NOMO-1 treated with dmso at 0.1 percent for 144 hours (cell line): ENCODE data around the gene TIMP3.
"Not testable (repeated sequence)": the region's sequence is repeated elsewhere in the genome, so short reads cannot be mapped to it uniquely, and the experiment has no call there.

Experiments used
- DNase-seq: peaks from one replicate; lab custom pipeline; 2025; ENCODE audit not compliant: unreplicated experiment; lab: John Stamatoyannopoulos, UW

Gene TIMP3

GRCh38 chr22:32801537-32802236 is at the start of gene TIMP3:
TIMP3 (plus strand) TSS chr22:32801705; CDS start chr22:32802002, 297 bp downstream.
- peak; percentile 39 for DNase-seq

- DNase-seq: no peak
Measured at GRCh38 chr22:32752326-32752725, 49.2 kb upstream of the TIMP3 start.

DNA sequence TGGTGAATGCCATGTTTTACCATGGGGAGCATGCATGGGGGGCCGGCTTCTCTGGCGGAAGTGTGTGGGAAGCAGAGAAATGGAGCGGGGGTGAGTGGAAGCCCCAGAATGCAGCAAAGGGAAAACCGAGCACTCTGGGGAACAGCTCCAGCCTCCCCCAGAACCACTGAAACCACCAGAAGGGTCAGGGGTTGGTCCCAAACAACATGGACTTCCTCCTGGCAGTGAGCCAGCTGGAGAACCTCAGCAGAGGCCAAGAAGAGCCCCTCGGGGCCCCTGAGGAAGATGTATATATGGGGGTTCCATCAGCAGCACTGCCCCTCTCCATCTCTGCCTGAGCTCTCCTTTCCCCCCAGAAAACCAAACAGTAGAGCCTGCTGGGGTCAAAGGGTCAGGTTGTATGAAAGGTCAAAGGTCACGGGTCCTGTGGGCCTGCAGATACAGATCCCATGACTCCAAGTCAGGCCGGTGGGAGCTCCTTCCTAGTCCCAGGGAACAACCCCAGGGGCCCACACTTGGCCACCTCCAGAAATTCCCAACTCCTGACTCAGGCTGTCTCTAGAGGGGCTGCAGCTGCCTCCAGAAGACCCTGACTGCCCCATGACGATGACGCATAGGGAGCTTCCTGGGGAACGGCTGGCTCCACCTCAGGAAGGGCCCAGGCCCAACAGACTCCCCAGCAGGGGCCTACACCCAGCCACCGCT is 48.5 kb upstream of the TIMP3 start:
- DNase-seq: no peak

DNA sequence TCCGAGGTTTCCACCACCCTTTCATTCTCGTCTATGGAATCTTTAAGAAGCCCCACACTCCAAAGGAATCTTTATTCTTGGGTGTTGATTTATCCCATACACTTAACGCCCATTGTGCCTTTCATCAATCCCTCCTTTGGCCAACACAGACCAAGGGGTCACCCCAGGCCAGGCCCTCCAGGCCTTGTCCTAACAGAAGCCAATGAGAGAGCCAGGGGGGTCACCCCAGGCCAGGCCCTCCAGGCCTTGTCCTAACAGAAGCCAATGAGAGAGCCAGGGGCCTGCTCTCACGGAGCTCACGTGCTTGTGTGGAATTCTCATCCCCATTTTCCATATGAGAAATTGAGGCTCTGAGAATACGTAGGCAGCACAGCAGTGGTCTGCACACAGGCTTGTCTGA is 47.9 kb upstream of the TIMP3 start:
- DNase-seq: no peak

DNA sequence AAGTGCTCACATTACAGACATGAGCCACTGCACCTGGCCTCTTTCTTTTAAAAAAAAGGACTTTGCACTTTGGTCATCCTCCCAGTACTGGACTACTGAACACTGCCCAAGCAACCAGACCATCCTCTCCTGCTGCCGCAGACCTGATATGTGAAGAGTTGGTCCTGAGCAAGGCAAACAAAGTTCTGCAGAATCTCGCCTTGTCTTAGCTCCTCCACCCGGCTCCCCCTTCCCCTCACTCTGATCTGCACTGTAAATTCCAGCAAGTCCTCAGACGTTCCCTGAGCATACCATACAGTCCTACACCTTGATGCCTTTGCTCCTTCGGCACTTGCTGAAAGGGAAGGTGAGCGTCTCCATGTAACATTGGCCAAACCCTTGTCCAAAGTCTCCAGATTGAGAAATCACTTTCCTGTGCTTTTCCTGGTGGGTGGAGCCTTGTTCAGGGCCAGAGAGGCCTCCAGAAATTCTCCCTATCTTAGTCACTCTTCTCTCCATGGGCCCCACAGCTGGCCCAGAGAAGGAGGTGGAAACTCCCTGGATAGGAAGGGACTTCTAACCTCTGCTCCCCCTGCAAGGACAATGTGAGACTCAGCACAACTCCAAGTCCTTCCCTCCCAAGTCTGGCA is 47.0 kb upstream of the TIMP3 start:
- DNase-seq: no peak

GRCh38 chr22:32757086-32757762 is 44.3 kb upstream of the TIMP3 start:
- not testable (repeated sequence) for DNase-seq

- DNase-seq: no peak
Measured at GRCh38 chr22:32758866-32759385, 42.6 kb upstream of the TIMP3 start.

DNA sequence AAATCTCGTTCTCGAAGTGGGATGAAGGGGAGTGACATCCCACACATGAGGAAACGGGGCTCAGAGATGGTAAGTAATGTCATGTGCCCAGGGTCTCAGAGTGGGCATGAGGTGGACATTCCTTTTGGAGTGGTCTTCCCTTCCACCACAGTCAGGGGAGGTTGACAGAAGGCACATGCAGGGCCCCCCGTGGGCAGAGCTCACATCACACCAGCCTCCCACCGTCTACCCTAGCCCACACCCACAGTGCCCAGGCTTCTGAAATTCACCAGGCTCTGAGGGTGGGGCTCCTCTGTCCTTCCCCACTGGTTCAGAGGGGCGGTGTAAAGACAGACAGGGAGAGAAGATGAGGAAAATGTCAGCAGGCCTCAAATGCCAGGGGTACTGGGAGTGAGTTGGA is 41.1 kb upstream of the TIMP3 start:
- no peak for DNase-seq

- no peak for DNase-seq
Measured at GRCh38 chr22:32760815-32761214, 40.7 kb upstream of the TIMP3 start.

GRCh38 chr22:32761251-32761903 is 40.1 kb upstream of the TIMP3 start:
- DNase-seq: no peak

DNA sequence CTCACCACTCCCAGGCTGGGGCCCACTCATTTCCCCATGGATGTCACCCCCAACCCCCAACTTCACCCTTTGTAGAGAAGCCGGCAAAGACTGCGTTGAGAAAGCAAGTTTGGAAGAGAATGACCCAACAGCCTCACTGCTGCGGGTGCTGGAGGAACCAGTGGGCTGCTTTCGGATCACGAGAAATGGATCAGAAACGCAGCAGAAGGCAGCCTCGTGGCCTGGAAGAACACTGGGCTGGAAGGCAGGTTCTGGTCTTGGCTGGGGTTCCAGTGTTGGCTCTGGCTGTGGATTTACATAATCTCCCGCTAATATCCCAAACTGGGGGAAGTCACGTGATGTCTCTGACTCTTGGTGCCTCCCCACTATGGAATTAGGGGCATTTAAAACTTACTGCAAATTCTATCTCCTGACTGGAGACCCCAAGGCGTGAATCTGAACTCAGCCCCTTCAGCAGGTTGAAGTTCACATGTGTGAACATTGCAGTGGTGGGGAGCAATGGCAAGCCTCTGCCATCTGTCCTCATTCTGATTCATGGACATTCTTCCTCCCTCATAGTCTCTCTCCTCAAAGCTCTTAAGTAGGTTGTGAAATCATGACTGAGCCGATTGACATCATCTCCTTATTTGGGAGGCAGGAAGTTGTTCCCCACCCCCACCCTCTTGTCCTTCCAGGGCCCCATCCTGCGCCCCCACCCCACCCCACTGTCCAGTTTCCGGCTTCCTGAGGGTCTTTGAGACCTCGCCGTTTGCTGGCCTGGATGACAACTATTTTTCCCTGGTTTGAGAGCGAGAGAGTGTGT is 37.0 kb upstream of the TIMP3 start:
- DNase-seq: peak; percentile 46

DNA sequence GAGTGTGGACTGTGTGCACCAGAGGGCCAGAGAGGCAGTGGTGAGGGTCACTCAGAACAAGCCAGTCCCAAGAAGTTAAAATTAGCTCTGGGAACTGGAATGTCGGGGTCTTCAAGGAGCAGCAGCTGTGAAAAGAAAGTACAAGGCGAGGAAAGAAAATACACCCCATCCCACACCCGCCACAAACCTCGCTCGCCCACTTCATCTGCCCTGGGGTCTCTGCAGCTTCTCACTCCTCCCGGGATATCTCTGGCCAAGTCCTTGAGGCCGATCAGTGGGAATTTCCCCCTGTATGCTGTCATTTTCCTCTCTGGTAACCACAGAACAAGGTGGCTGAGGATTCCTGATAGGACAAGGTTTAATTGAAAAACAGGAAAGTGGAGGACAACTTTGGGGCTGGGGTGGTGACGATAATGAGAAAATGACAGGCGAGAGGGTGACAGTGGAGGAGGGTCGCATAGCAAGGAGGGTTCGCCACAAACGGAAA is 36.3 kb upstream of the TIMP3 start:
- DNase-seq: no peak

DNA sequence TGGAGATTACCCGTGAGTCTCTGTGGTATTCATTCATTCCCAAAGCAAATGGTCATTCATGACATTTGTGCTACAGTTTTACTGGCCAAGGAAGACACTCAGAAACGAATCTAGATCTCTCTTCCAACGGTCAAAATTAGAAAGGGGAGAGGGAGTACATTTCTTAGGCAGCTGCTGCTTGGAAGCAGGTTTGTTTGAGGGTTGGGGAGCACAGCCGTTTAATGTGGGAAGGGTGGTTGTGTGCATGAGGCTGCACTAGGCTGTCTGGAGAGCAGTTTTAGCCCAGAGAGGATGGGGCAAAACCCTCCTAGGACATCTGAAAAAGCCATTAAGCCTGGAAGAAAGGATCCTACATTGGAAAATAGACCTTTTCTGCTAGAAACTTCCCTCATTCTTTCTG is 29.7 kb upstream of the TIMP3 start:
- no peak for DNase-seq

DNA sequence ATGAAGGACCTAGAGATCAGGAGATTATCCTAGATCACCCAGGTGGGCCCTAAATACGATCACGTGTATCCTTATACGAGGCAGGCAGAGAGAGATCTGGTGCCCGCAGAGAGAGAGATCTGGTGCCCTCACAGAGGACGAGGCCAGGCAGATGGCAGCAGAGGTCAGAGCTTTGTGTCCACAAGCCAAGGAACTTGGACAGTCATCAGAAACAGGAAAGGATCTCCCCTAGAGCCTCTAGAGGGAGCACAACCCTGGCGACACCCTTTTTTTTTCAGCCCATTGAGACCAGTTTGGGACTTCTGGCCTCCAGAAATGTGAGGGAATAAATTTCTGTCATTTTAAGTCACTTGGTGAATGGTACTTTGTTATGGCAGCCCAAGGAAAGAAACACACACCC is 25.5 kb upstream of the TIMP3 start:
- DNase-seq: no peak

- no peak for DNase-seq
Measured at GRCh38 chr22:32776397-32776796, 25.1 kb upstream of the TIMP3 start.

DNA sequence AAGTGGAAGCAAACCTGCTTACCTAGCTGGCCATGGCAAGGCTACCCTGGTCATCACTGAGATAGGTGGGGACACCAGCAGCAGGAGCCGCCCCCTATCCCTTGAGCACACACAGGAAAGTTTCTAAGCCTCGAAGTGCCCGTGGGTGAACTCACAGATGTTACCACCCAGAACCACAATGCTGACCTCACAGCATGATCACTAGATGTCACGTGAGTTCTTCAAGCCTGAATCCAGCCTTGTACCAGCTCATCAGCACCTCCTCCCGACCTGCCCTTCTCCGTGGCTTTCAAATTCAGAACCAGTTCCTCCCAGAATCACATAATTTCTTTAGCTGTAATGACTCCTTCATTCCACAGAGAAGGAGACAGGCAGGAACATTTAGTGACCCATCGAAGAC is 24.7 kb upstream of the TIMP3 start:
- DNase-seq: no peak

- DNase-seq: no peak
Measured at GRCh38 chr22:32777987-32778386, 23.5 kb upstream of the TIMP3 start.

DNA sequence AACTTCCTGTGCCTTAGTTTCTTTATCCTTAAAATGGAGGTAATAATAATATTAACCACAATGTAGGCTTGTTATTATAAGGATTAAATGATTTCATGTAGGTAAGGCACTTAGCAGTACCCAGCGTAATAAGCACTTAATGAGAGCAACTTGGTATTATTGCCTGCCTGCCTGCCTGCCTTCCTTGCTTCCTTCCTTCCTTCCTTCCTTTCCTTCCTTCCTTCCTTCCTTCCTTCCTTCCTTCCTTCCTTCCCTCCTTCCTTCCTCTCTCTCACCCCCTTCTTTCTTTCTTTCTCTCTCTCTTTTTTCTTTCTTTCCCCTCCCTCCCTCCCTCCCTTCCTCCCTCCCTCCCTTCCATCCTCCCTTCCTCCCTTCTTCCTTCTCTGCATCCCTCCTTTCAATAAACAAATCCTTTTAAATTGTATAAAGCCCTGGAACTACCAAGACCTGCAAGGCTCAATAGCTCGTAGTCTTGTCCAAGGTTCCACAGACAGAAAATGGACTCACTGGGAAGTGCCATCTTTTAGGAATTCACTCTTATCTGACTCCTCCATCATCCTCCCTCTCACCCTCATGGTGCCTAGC is 20.7 kb upstream of the TIMP3 start:
- no peak for DNase-seq

DNA sequence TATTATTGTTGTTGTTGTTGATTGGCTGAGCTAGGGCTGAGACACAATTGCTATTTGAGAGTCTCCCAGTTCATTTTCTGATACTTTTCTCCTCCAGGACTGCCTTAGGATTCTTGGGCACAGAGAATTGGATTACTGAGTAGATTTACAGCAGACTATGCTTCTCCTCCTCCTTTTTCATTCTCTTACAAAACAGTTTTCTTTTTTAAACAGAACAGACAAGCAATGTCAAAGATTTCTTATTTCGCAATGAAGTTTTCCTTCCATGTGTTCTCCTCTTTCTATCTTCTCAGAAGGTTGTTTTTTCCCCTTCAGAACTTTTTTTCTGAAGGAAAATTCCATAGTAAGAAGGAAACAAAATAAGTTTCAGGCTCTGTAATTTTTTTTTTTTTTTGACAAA is 19.8 kb upstream of the TIMP3 start:
- DNase-seq: no peak
